Right atrium auricular region (tissue), 2 donors: ENCODE data around the gene PTAFR. TPM values are rescaled to one million over a fixed set of nuclear protein-coding genes. Genes with fewer than 3 reads are reported as not detected.

Source experiments
- DNase-seq: peaks from one replicate; pipeline ENCODE4 v3.0.0-alpha.2; 2019; ENCODE audit warnings: low spot score
- H3K27ac ChIP-seq, 2 donors: fragments of 200-600 bp; sonication (generic); 1 replicate in 1 of 2; 2 replicates in 1 of 2; pipeline ENCODE4 v1.5.1; 2016 to 2019
- H3K27me3 ChIP-seq, 2 donors: fragments of 200-600 bp; sonication (generic); one replicate each; pipeline versions ENCODE4 v1.5.1 to v1.6.0; 2017 to 2019
- H3K36me3 ChIP-seq: fragments of 200-600 bp; sonication (generic); one replicate; pipeline ENCODE4 v1.5.1; 2016
- H3K4me1 ChIP-seq, 2 donors: fragments of 200-600 bp; sonication (generic); one replicate each; pipeline versions ENCODE4 v1.5.1 to v1.6.0; 2017 to 2019
- H3K4me3 ChIP-seq, 2 donors: fragments of 200-600 bp; sonication (generic); 1 replicate in 1 of 2; 2 replicates in 1 of 2; pipeline ENCODE4 v1.5.1; 2017 to 2019; ENCODE audit warnings: mild to moderate bottlenecking in 1 of 2, moderate library complexity in 1 of 2
- H3K9me3 ChIP-seq, 2 donors: fragments of 200-600 bp; sonication (generic); one replicate each; pipeline ENCODE4 v1.5.1; 2019
- total RNA-seq, 2 donors: library from RNA; depleted of rRNA; stranded (reverse); fragments of >200 nt; gene quantifications; one replicate each; pipeline ENCODE4 v1.1.0, GENCODE V29; 2016
- TF ChIP-seq, protein P1 (sequence below), 2 donors: fragments of 200-600 bp; sonication (generic); IDR thresholded peaks; one replicate each; pipeline ENCODE4 v1.5.1; 2019; ENCODE audit warnings: antibody characterized with exemption in 2 of 2

Gene PTAFR
- total RNA-seq, 2 donors from 2014 or later: 1.3 to 4.6 TPM

DNA sequence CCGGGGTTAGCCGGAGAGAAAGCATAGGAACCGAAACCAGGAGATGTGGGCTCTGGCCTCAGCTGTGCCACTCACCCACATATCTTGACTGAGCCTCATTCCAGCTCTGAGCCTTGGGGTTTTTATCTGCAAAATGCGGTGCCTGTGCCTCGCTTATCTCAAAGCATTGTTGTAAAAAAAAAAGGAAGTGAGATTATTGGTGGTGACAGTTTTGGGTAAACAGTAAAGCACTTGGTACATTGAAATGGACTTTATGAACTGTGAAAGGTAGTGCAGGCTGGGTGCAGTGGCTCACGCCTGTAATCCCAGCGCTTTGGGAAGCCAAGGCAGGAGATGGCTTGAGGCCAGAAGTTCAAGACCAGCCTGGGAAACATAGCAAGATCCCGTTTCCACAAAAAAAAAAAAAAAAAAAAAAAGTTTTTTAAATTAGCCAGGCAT is 3.8 kb downstream of the PTAFR start:
- Histone ChIP-seq H3K27ac (peak overlapping the region; percentile 7 to 67), H3K4me1 (peaks cover 0 to 25% of the 10 kb centered on the region in 2 donors), H3K9me3 (no peaks in the 10 kb centered on the region), H3K4me3 (no peak overlapping the region), H3K27me3 (no peaks in the 10 kb centered on the region), H3K36me3 (no peaks in the 10 kb centered on the region)
- DNase-seq: no peak
- TF ChIP-seq, protein P1, sequence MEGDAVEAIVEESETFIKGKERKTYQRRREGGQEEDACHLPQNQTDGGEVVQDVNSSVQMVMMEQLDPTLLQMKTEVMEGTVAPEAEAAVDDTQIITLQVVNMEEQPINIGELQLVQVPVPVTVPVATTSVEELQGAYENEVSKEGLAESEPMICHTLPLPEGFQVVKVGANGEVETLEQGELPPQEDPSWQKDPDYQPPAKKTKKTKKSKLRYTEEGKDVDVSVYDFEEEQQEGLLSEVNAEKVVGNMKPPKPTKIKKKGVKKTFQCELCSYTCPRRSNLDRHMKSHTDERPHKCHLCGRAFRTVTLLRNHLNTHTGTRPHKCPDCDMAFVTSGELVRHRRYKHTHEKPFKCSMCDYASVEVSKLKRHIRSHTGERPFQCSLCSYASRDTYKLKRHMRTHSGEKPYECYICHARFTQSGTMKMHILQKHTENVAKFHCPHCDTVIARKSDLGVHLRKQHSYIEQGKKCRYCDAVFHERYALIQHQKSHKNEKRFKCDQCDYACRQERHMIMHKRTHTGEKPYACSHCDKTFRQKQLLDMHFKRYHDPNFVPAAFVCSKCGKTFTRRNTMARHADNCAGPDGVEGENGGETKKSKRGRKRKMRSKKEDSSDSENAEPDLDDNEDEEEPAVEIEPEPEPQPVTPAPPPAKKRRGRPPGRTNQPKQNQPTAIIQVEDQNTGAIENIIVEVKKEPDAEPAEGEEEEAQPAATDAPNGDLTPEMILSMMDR (IDR thresholded peaks at IDR 0.05): no peak

DNA sequence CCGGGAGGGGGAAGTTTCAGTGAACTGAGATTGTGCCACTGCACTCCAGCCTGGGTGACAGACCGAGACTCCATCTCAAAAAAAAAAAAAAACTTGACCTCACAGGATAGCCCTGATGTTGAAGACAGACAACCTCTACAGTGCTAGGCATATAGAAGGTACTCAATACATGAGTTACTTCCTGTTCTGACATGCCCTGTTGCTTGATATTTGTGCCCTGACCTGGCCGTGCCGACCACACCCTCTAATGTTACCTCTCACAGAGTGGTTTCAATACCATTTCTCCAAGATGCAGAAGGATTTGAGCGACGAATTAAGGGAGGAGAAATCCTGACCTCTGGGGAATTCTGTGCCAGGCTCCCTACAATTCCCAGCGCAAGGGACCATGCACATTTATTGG is 5.2 kb downstream of the PTAFR start:
- DNase-seq: no peak
- TF ChIP-seq, protein P1 (IDR thresholded peaks at IDR 0.05): no peak
- Histone ChIP-seq H3K4me1 (peaks cover 0 to 25% of the 10 kb centered on the region in 2 donors), H3K36me3 (no peaks in the 10 kb centered on the region), H3K27me3 (no peaks in the 10 kb centered on the region), H3K4me3 (no peak overlapping the region), H3K9me3 (no peaks in the 10 kb centered on the region), H3K27ac (no peak overlapping the region)

DNA sequence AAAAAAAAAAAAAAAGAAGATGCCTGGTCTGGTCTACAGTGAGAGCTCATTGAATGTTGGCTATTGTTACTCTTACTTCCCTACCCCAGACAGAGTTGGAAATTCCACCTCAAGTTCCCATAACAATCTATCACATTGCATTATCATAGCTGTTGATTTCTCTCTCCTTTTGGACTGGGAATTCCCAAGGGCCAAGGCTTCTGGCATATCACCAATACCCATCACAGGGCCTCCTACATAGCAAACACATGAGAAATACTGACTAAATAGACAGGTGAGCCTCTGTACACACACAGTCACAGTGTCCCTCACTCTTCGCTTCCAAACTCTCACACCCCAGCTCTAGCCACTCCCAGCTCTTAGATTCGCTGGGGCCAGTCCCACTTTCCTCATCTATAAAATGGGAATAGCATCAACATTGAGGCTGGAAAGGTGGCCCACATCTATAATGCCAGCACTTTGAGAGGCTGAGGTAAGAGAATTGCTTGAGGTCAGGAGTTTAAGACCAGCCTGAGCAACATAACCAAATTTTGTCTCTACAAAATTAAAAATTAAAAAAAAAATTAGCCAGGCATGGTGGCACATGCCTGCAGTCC is 6.4 kb downstream of the PTAFR start:
- H3K27ac ChIP-seq: no peak overlapping the region
- no peak overlapping the region for H3K4me3 ChIP-seq
- H3K36me3 ChIP-seq: no peaks in the 10 kb centered on the region
- H3K4me1 ChIP-seq: peaks cover 0 to 25% of the 10 kb centered on the region in 2 donors
- DNase-seq: no peak
- H3K9me3 ChIP-seq: no peaks in the 10 kb centered on the region
- no peaks in the 10 kb centered on the region for H3K27me3 ChIP-seq
- TF ChIP-seq, protein P1 (IDR thresholded peaks at IDR 0.05): no peak

DNA sequence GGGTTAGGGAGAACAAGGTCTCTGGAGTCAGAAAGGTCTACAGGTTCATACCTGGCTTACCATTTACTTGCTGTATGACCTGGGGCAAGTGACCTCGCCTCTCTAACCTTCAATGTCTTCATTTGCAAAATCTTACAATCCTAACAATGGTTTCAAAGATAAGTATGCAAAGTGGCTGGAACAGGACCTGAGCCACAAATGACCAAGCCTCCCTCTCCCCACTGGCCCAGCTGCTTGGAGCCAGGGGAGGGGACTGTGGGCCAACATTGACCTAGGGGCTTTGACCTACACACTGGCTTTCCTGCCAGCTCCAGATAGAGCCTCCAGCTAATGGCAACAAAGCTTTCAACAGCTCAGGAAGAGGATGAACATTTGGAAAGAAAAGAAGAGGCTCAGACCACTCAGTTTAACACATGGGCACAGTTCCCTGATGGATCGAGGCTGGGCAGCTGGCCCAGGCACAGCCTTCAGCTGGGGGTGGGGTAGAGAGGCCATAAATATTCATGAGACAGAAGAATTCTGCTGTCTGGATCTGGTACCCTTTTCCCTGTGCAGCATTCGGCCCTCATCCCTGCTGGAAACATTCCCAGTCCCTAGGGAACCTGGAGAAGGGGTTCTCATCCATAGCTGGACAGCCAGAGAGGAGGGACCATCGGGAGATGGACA is 12.9 kb downstream of the PTAFR start:
- H3K4me3 ChIP-seq: no peak overlapping the region
- TF ChIP-seq, protein P1 (IDR thresholded peaks at IDR 0.05): no peak
- no peaks in the 10 kb centered on the region for H3K36me3 ChIP-seq
- no peaks in the 10 kb centered on the region for H3K9me3 ChIP-seq
- H3K27ac ChIP-seq: no peak overlapping the region
- DNase-seq: no peak
- no peaks in the 10 kb centered on the region for H3K27me3 ChIP-seq
- peaks cover 0 to 14% of the 10 kb centered on the region in 2 donors for H3K4me1 ChIP-seq

GRCh38 chr1:28162151-28162550 is 14.3 kb downstream of the PTAFR start:
- no peaks in the 10 kb centered on the region for H3K36me3 ChIP-seq
- no peaks in the 10 kb centered on the region for H3K9me3 ChIP-seq
- H3K27me3 ChIP-seq: no peaks in the 10 kb centered on the region
- TF ChIP-seq, protein P1 (IDR thresholded peaks at IDR 0.05): no peak
- H3K27ac ChIP-seq: no peak overlapping the region
- DNase-seq: no peak
- peaks cover 0 to 14% of the 10 kb centered on the region in 2 donors for H3K4me1 ChIP-seq
- H3K4me3 ChIP-seq: no peak overlapping the region
